Progenitor cell of endocrine pancreas (in vitro differentiated cells): ENCODE results near the gene GLT6D1. TPM values are rescaled to one million over a fixed set of nuclear protein-coding genes. Genes with fewer than 3 reads are reported as not detected.
"Not testable (repeated sequence)": the region's sequence is repeated elsewhere in the genome, so short reads cannot be mapped to it uniquely, and the experiment has no call there.

ENCODE experiments used
- DNase-seq: peaks from one replicate; pipeline ENCODE4 v3.0.0; 2021; ENCODE audit warnings: low spot score; ENCODE audit not compliant: unreplicated experiment
- H3K27ac Mint-ChIP-seq: 2 replicates; pipeline ENCODE4 v1.8.0; 2021; ENCODE audit warnings: mild to moderate bottlenecking, moderate library complexity, mixed read lengths
- H3K27me3 Mint-ChIP-seq: 2 replicates; pipeline ENCODE4 v1.8.0; 2021; ENCODE audit warnings: mixed read lengths
- H3K36me3 Mint-ChIP-seq: 2 replicates; pipeline ENCODE4 v1.8.0; 2022; ENCODE audit warnings: mixed read lengths; ENCODE audit not compliant: insufficient read depth
- H3K4me1 Mint-ChIP-seq: 2 replicates; pipeline ENCODE4 v1.8.0; 2021; ENCODE audit warnings: low read depth, mixed read lengths
- H3K4me3 Mint-ChIP-seq: 2 replicates; pipeline ENCODE4 v1.8.0; 2021; ENCODE audit warnings: low read depth, mild to moderate bottlenecking, moderate library complexity, mixed read lengths
- H3K9me3 Mint-ChIP-seq: 2 replicates; pipeline ENCODE4 v1.8.0; 2021; ENCODE audit warnings: low read depth, mixed read lengths
- CTCF ChIP-seq: fragments of 200-600 bp; sonication (generic); IDR thresholded peaks from one replicate; pipeline ENCODE4 v1.5.0; 2021; ENCODE audit warnings: antibody characterized with exemption, mild to moderate bottlenecking; ENCODE audit not compliant: unreplicated experiment
- total RNA-seq: library from RNA; stranded (reverse); gene quantifications from 2 replicates; pipeline ENCODE4 v1.2.1, GENCODE V29; 2021

The GLT6D1 gene
- total RNA-seq, 1 donor from 2014 or later, result not detected

GRCh38 chr9:135669616-135670285, 30.4 kb upstream of the GLT6D1 start:
- no peak for DNase-seq
- no peak for TF ChIP-seq CTCF
- H3K4me1 Mint-ChIP-seq, result no peaks in the 10 kb centered on the region
- H3K4me3 Mint-ChIP-seq, result no peak overlapping the region
- peaks cover 6% of the 10 kb centered on the region for H3K9me3 Mint-ChIP-seq
- peaks cover 13% of the 10 kb centered on the region for H3K27me3 Mint-ChIP-seq
- H3K36me3 Mint-ChIP-seq, result no peaks in the 10 kb centered on the region
- H3K27ac Mint-ChIP-seq, result no peak overlapping the region

GRCh38 chr9:135669018-135669417, 29.7 kb upstream of the GLT6D1 start:
- not testable (repeated sequence) for H3K9me3 Mint-ChIP-seq, H3K4me1 Mint-ChIP-seq, H3K36me3 Mint-ChIP-seq, H3K27ac Mint-ChIP-seq, DNase-seq, H3K4me3 Mint-ChIP-seq
- peaks cover 13% of the 10 kb centered on the region for H3K27me3 Mint-ChIP-seq

DNA sequence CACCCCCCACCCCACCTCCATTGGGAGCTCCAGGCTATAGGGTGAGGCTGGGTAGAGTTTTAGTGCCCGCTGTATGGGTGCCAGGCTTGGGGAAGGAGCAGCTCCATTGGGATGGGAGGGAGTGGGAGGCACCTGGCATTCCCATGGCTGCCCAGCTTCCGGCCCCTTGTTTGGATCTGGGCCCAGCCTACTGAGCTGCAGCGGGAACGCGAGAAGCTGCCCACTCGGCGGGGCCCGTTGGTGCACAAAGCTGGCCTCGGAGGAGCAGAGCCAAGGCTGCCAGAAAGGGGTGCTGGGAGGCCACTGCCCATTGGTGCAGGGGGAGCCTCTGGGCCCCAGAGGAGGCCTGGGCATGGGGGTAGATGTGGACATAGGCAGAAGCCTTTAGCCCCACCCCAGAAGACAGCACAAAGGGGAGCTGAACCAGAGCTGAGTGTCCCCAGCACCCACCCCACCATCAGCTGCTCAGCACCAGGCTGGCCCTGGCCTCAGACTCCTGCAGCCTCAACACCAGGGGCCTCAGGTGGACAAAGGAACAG, 28.2 kb upstream of the GLT6D1 start:
- H3K9me3 Mint-ChIP-seq, result peaks cover 6% of the 10 kb centered on the region
- H3K4me1 Mint-ChIP-seq, result no peaks in the 10 kb centered on the region
- no peak overlapping the region for H3K27ac Mint-ChIP-seq
- H3K4me3 Mint-ChIP-seq, result no peak overlapping the region
- no peaks in the 10 kb centered on the region for H3K36me3 Mint-ChIP-seq
- H3K27me3 Mint-ChIP-seq, result peaks cover 13% of the 10 kb centered on the region
- no peak for TF ChIP-seq CTCF
- DNase-seq, result no peak

DNA sequence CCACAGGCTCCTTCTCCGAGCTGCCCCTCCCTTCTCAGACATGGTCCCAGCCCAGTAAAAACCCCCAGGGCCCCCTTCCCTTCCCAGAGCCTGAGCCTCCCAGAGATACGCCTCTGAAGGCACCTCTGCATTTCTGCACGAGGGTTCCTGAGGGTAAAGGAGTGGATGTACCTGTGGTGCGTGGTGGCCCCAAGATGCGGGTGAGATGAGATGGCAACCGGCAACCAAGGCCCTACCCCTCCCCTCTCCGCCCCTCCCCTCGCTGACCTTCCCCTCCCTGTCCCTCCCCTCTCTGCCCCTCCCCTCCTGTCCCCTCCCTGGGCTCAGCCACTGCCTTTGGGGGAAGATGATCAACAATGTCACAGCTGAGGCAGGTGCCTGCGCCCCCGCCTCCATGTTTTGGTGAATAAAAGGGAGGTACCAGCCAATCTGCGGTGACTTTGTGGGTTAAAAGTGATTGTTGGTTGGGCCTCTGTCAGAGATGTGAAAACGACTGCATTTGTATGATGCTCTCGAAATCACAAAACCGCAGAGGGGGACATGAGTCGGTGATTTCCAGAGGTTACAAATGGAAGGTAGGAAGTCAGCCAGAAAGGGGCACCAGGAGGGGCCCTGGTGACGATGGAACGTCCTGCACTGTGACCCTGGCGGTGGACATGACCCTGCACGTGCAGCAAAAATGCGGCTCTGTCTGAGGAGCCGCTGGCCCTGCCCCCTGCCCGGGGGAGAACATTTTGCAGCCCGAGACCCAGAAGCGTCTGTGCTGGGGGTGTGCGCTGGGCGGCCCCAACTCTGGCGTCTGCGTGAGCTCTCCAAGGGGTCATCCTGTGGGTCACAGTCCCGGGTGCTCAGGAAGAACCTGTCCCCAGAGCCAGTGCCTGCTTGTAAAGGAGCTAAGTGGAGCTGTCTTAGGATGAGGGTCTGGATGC, 27.5 kb upstream of the GLT6D1 start:
- H3K4me3 Mint-ChIP-seq, result no peak overlapping the region
- no peak for TF ChIP-seq CTCF
- peaks cover 6% of the 10 kb centered on the region for H3K9me3 Mint-ChIP-seq
- peaks cover 5% of the 10 kb centered on the region for H3K4me1 Mint-ChIP-seq
- no peak for DNase-seq
- H3K36me3 Mint-ChIP-seq, result no peaks in the 10 kb centered on the region
- no peak overlapping the region for H3K27ac Mint-ChIP-seq
- peaks cover 9% of the 10 kb centered on the region for H3K27me3 Mint-ChIP-seq

DNA sequence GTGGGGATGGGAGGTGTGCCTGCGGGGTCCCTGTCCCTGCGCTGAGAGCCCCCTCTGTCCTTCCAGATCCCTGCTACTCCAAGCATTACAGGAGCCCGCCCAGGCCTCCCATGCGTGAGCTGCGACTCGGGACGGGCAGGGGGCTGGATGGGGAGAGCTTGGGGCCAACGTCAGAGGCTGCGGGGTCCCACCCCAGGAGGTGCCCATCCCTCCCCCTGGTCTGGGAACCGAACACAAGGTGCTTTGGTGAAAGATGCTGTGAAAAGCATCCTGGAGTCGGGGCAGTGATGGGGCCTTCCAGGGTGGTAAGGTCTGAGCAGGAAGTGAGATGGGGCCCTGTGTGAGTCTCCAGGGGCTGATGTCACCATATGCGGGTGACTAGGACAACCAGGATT, 26.5 kb upstream of the GLT6D1 start:
- Mint-ChIP-seq H3K4me1 (peaks cover 6% of the 10 kb centered on the region), H3K9me3 (peaks cover 6% of the 10 kb centered on the region), H3K4me3 (no peak overlapping the region), H3K27me3 (peaks cover 9% of the 10 kb centered on the region), H3K36me3 (no peaks in the 10 kb centered on the region), H3K27ac (no peak overlapping the region)
- DNase-seq, result no peak
- TF ChIP-seq CTCF, result no peak
